NB4 (cell line): ENCODE results near the gene EIF3F.
"Not testable (repeated sequence)": the region's sequence is repeated elsewhere in the genome, so short reads cannot be mapped to it uniquely, and the experiment has no call there.

Experiments
- DNase-seq: peaks from one replicate; pipeline ENCODE4 v3.0.0; 2010; ENCODE audit warnings: low read depth
- H3K4me3 ChIP-seq: one replicate; pipeline ENCODE4 v1.5.1; 2011; ENCODE audit warnings: mild to moderate bottlenecking, low read depth, low read length, moderate library complexity
- MYC ChIP-seq: IDR thresholded peaks from 2 replicates; pipeline ENCODE4 v1.6.1; 2011; ENCODE audit warnings: low read depth, low read length
- POLR2A ChIP-seq: IDR thresholded peaks from 2 replicates; pipeline ENCODE4 v1.6.1; 2011; ENCODE audit warnings: mild to moderate bottlenecking; ENCODE audit not compliant: insufficient read length; ENCODE audit errors: extremely low read depth
- TF ChIP-seq, protein P1 (sequence below): IDR thresholded peaks from 2 replicates; pipeline ENCODE4 v1.6.1; 2011; ENCODE audit warnings: low read depth, low read length
- TF ChIP-seq, protein P2 (sequence below): IDR thresholded peaks from one replicate; pipeline ENCODE4 v1.5.1; 2012; ENCODE audit warnings: low read depth, low read length

Gene EIF3F

GRCh38 chr11:7981619-7982157, 5.4 kb upstream of the EIF3F start:
- no peak for DNase-seq
- no peak overlapping the region for H3K4me3 ChIP-seq
- TF ChIP-seq, protein P1, sequence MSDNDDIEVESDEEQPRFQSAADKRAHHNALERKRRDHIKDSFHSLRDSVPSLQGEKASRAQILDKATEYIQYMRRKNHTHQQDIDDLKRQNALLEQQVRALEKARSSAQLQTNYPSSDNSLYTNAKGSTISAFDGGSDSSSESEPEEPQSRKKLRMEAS: no peak
- TF ChIP-seq, protein P2, sequence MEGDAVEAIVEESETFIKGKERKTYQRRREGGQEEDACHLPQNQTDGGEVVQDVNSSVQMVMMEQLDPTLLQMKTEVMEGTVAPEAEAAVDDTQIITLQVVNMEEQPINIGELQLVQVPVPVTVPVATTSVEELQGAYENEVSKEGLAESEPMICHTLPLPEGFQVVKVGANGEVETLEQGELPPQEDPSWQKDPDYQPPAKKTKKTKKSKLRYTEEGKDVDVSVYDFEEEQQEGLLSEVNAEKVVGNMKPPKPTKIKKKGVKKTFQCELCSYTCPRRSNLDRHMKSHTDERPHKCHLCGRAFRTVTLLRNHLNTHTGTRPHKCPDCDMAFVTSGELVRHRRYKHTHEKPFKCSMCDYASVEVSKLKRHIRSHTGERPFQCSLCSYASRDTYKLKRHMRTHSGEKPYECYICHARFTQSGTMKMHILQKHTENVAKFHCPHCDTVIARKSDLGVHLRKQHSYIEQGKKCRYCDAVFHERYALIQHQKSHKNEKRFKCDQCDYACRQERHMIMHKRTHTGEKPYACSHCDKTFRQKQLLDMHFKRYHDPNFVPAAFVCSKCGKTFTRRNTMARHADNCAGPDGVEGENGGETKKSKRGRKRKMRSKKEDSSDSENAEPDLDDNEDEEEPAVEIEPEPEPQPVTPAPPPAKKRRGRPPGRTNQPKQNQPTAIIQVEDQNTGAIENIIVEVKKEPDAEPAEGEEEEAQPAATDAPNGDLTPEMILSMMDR: no peak
- TF ChIP-seq MYC: no peak
- TF ChIP-seq POLR2A: no peak

GRCh38 chr11:7982582-7983119, 4.5 kb upstream of the EIF3F start:
- TF ChIP-seq, protein P1: no peak
- no peak for TF ChIP-seq POLR2A
- no peak for TF ChIP-seq MYC
- TF ChIP-seq, protein P2: no peak
- no peak for DNase-seq

DNA sequence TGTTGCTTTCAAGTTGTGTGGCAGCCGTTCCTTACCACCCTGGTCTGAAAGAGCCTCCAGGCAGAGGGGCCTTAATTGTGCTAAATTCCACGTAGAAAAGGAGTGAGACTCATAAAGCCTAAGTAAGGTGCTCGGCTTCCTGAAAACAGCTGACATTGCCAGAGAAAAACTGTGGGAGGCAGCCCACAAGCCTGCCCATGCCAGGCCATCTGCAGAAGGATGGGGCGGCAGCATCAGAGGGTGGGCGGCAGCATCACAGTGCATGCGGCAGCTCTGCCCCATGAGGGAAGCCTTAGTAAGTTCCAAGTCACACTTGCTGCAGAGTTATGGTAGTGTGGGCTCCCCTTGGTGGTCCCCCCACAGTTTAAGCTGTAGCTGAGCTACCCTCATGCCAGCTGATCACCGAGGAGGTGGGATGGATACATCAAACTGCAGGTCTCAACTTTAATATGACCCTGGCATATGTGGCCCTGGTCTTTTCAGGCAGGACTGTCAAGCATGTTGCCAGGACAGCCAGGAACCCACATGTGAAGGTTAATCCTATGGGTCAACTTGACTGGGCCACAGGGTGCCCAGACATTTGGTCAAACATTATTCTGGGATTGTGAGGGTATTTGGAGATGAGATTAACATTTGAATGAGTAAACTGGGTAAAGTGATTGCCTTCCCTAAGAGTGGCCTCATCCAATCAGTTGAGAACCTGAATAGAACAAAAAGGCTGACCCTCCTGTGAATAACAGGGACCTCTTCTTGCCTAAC, 3.1 kb upstream of the EIF3F start:
- H3K4me3 ChIP-seq: no peak overlapping the region
- no peak for DNase-seq
- TF ChIP-seq, protein P1: no peak
- no peak for TF ChIP-seq MYC
- TF ChIP-seq, protein P2: no peak
- TF ChIP-seq POLR2A: no peak

More at GRCh38 chr11:7982582-7983119, 4.5 kb upstream of the EIF3F start:
- no peak overlapping the region for H3K4me3 ChIP-seq

- H3K4me3 ChIP-seq: peak overlapping the region; percentile 97
- not testable (repeated sequence) for DNase-seq
These were observed 385 bp downstream of the EIF3F start for GRCh38 chr11:7987560-7987883.

GRCh38 chr11:7994581-7995278, 7.6 kb downstream of the EIF3F start:
- TF ChIP-seq, protein P1: no peak
- TF ChIP-seq, protein P2: no peak
- no peak for TF ChIP-seq POLR2A
- no peak for TF ChIP-seq MYC

DNA sequence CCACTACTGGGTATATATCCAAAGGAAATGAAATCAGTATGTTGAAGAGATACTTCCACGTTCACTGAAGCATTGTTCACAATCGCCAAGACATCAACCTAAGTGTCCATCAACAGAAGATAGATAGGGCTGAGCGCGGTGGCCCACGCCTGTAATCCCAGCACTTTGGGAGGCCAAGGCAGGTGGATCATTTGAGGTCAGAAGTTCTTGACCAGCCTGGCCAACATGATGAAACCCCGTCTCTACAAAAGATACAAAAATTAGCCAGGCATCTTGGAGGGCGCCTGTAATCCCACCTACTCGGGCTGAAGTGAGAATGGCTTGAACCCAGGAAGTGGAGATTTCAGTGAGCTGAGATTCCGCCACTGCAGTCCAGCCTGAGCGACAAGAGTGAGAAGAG, 12.7 kb downstream of the EIF3F start:
- H3K4me3 ChIP-seq: no peak overlapping the region
- TF ChIP-seq, protein P2: no peak
- TF ChIP-seq POLR2A (no peak), MYC (no peak)
- TF ChIP-seq, protein P1: no peak
- DNase-seq: no peak

More at GRCh38 chr11:7994581-7995278, 7.6 kb downstream of the EIF3F start:
- no peak overlapping the region for H3K4me3 ChIP-seq
- no peak for DNase-seq
